IMR-90 (cell line): Measurements from ENCODE around the gene GPC5. TPM values are rescaled to one million over a fixed set of nuclear protein-coding genes. Genes with fewer than 3 reads are reported as not detected.

Experiments used
- ATAC-seq: fragments of 200-7000 bp; cut with Tn5 transposase; 2 replicates; pipeline ENCODE4 v1.9.1; 2020; ENCODE audit warnings: low read depth, mild to moderate bottlenecking, moderate library complexity
- BruUV-seq: library from RNA; stranded (reverse); fragments of 400-500 nt; replicated peaks from 2 replicates; lab custom pipeline; 2021; lab: Mats Ljungman, UMichigan
- CTCF ChIA-PET: fragments of 300-600 bp; formaldehyde crosslinking; extraction: SDS; loops from one replicate; lab custom pipeline; 2021; ENCODE audit warnings: antibody characterized with exemption; lab: Yijun Ruan, JAX
- POLR2A ChIA-PET: fragments of 300-600 bp; sonication (Branson Sonifier 250); formaldehyde crosslinking; loops from one replicate; lab custom pipeline; 2022; ENCODE audit warnings: antibody characterized with exemption; ENCODE audit not compliant: unreplicated experiment; lab: Charles Lee
- DNase-seq: peaks from one replicate; pipeline ENCODE4 v3.0.0; 2013
- H2AFZ ChIP-seq: replicated peaks from 2 replicates; pipeline ENCODE3; 2013; ENCODE audit warnings: low read length, mild to moderate bottlenecking; ENCODE audit not compliant: poor library complexity
- H2AK5ac ChIP-seq: 2 replicates; pipeline ENCODE4 v1.6.1; 2013; ENCODE audit warnings: low read depth, low read length, inconsistent platforms
- H2AK9ac ChIP-seq: replicated peaks from 2 replicates; pipeline ENCODE3; 2013; ENCODE audit warnings: mild to moderate bottlenecking, low read depth, low read length, moderate library complexity; ENCODE audit not compliant: poor library complexity
- H2BK120ac ChIP-seq: 2 replicates; pipeline ENCODE4 v1.6.1; 2013; ENCODE audit warnings: low read depth, low read length, inconsistent platforms
- H2BK15ac ChIP-seq: 3 replicates; pipeline ENCODE4 v1.6.1; 2013; ENCODE audit warnings: low read depth, low read length, inconsistent platforms
- H2BK20ac ChIP-seq: 2 replicates; pipeline ENCODE4 v1.6.1; 2013; ENCODE audit warnings: low read depth, mild to moderate bottlenecking, inconsistent platforms, low read length, moderate library complexity
- H2BK5ac ChIP-seq: 2 replicates; pipeline ENCODE4 v1.6.1; 2013; ENCODE audit warnings: mild to moderate bottlenecking, low read depth, low read length, inconsistent platforms; ENCODE audit not compliant: poor library complexity, severe bottlenecking
- H3K14ac ChIP-seq: replicated peaks from 2 replicates; pipeline ENCODE4 v1.6.1; 2013; ENCODE audit warnings: low read depth, low read length, inconsistent platforms
- H3K18ac ChIP-seq: 2 replicates; pipeline ENCODE4 v1.6.1; 2013; ENCODE audit warnings: low read depth, low read length, control low read depth
- H3K23ac ChIP-seq: 2 replicates; pipeline ENCODE4 v1.6.1; 2013; ENCODE audit warnings: low read depth, low read length, inconsistent platforms
- H3K27ac ChIP-seq: 2 replicates; pipeline ENCODE4 v1.5.1; 2013; ENCODE audit warnings: mild to moderate bottlenecking, control low read depth, low read length; ENCODE audit not compliant: insufficient read depth
- H3K27me3 ChIP-seq: 2 replicates; pipeline ENCODE4 v1.6.1; 2013; ENCODE audit warnings: low read length; ENCODE audit not compliant: control insufficient read depth, insufficient read depth
- H3K36me3 ChIP-seq: 2 replicates; pipeline ENCODE4 v1.6.1; 2013; ENCODE audit warnings: low read length, mixed read lengths; ENCODE audit not compliant: control insufficient read depth, insufficient read depth
- H3K4ac ChIP-seq: 2 replicates; pipeline ENCODE4 v1.6.1; 2013; ENCODE audit warnings: low read depth, low read length, inconsistent platforms
- H3K4me1 ChIP-seq: 2 replicates; pipeline ENCODE4 v1.6.1; 2013; ENCODE audit warnings: low read length, mixed read lengths; ENCODE audit not compliant: control insufficient read depth, insufficient read depth
- H3K4me2 ChIP-seq: 2 replicates; pipeline ENCODE4 v1.6.1; 2013; ENCODE audit warnings: low read depth, mild to moderate bottlenecking, control low read depth, low read length, moderate library complexity
- H3K4me3 ChIP-seq: 2 replicates; pipeline ENCODE4 v1.5.1; 2013; ENCODE audit warnings: low read depth, mild to moderate bottlenecking, control low read depth, low read length, moderate library complexity; ENCODE audit not compliant: insufficient read depth
- H3K56ac ChIP-seq: 2 replicates; pipeline ENCODE4 v1.6.1; 2013; ENCODE audit warnings: low read length, inconsistent platforms; ENCODE audit not compliant: insufficient read depth; ENCODE audit errors: extremely low read depth
- H3K79me1 ChIP-seq, 2 experiments: 2 replicates each; pipeline ENCODE4 v1.6.1; 2013; ENCODE audit warnings: low read length in 2 of 2, inconsistent platforms in 1 of 2, low read depth in 1 of 2
- H3K9ac ChIP-seq: 2 replicates; pipeline ENCODE4 v1.6.1; 2013; ENCODE audit warnings: low read depth, low read length, control low read depth
- H3K9me1 ChIP-seq: 2 replicates; pipeline ENCODE4 v1.6.1; 2013; ENCODE audit warnings: low read length, inconsistent platforms; ENCODE audit not compliant: insufficient read depth
- H3K9me3 ChIP-seq: 2 replicates; pipeline ENCODE4 v1.6.1; 2013; ENCODE audit warnings: low read length; ENCODE audit not compliant: control insufficient read depth, insufficient read depth
- H4K20me1 ChIP-seq: 2 replicates; pipeline ENCODE4 v1.6.1; 2013; ENCODE audit warnings: low read length, inconsistent platforms; ENCODE audit not compliant: insufficient read depth
- H4K5ac ChIP-seq: 2 replicates; pipeline ENCODE4 v1.6.1; 2013; ENCODE audit warnings: mild to moderate bottlenecking, low read depth, low read length, control low read depth
- H4K8ac ChIP-seq, 2 experiments: 2 replicates each; pipeline ENCODE4 v1.6.1; 2013; ENCODE audit warnings: low read depth in 2 of 2, low read length in 2 of 2, control low read depth in 1 of 2, inconsistent platforms in 1 of 2
- H4K91ac ChIP-seq: 2 replicates; pipeline ENCODE4 v1.6.1; 2013; ENCODE audit warnings: low read depth, low read length, inconsistent platforms; ENCODE audit not compliant: insufficient read depth
- BHLHE40 ChIP-seq: fragments of 150-350 bp; IDR thresholded peaks from 2 replicates; pipeline ENCODE4 v1.6.1; 2016; ENCODE audit warnings: mild to moderate bottlenecking, low read depth, low read length
- CEBPB ChIP-seq: IDR thresholded peaks from 2 replicates; pipeline ENCODE4 v1.6.1; 2012; ENCODE audit warnings: low read depth, low read length, improper control_type of control experiment
- CHD1 ChIP-seq: IDR thresholded peaks from 2 replicates; pipeline ENCODE4 v1.6.1; 2012; ENCODE audit warnings: low read depth, low read length, improper control_type of control experiment
- FOS ChIP-seq: fragments of 150-350 bp; IDR thresholded peaks from 2 replicates; pipeline ENCODE4 v1.6.1; 2016; ENCODE audit warnings: low read depth, low read length
- MAFK ChIP-seq: IDR thresholded peaks from 2 replicates; pipeline ENCODE4 v1.6.1; 2012; ENCODE audit warnings: low read depth, low read length, improper control_type of control experiment
- MAZ ChIP-seq: IDR thresholded peaks from 2 replicates; pipeline ENCODE4 v1.6.1; 2012; ENCODE audit warnings: low read depth, mild to moderate bottlenecking, low read length, improper control_type of control experiment, moderate library complexity, borderline replicate concordance
- MXI1 ChIP-seq: IDR thresholded peaks from 2 replicates; pipeline ENCODE4 v1.6.1; 2012; ENCODE audit warnings: low read depth, mild to moderate bottlenecking, low read length, moderate library complexity, borderline replicate concordance
- NFE2L2 ChIP-seq: fragments of 150-350 bp; IDR thresholded peaks from 2 replicates; pipeline ENCODE4 v1.6.1; 2016; ENCODE audit warnings: low read depth, mild to moderate bottlenecking, low read length
- POLR2A ChIP-seq: IDR thresholded peaks from 2 replicates; pipeline ENCODE4 v1.6.1; 2012; ENCODE audit warnings: mild to moderate bottlenecking, low read depth, low read length
- RAD21 ChIP-seq: IDR thresholded peaks from 2 replicates; pipeline ENCODE4 v1.6.1; 2012; ENCODE audit warnings: low read length, improper control_type of control experiment
- RCOR1 ChIP-seq: IDR thresholded peaks from 2 replicates; pipeline ENCODE4 v1.6.1; 2012; ENCODE audit warnings: mild to moderate bottlenecking, low read length, improper control_type of control experiment; ENCODE audit not compliant: insufficient replicate concordance
- RFX5 ChIP-seq: IDR thresholded peaks from 2 replicates; pipeline ENCODE4 v1.8.0; 2012; ENCODE audit warnings: low read depth, mild to moderate bottlenecking, low read length, moderate library complexity
- SMC3 ChIP-seq: fragments of 150-350 bp; IDR thresholded peaks from 2 replicates; pipeline ENCODE4 v1.6.1; 2016; ENCODE audit warnings: low read depth, mild to moderate bottlenecking, antibody characterized with exemption, low read length, moderate library complexity
- WGBS, 2 experiments: methylation state at CpG; one replicate each; pipeline versions ENCODE4 v1.1.5 to v1.1.7; 2013; ENCODE audit warnings: missing lambda C conversion rate in 2 of 2; ENCODE audit not compliant: insufficient read length in 1 of 2; ENCODE audit errors: extremely low coverage in 2 of 2; 5-methylcytosine and 5-hydroxymethylcytosine counted together
- dilution Hi-C: fragments of 300-500 bp; cut with HindIII; formaldehyde crosslinking; loops from one replicate; pipeline ENCODE4 v1.14.3; 2018; ENCODE audit warnings: low sequenced_read_pairs; ENCODE audit not compliant: unreplicated experiment
- in situ Hi-C: fragments of 300-500 bp; cut with MboI; formaldehyde crosslinking; loops from 3 replicates; pipeline ENCODE4 v1.14.3; 2019; ENCODE audit warnings: low sequenced_read_pairs, inconsistent platforms, mixed read lengths
- intact Hi-C: fragments of 100-400 bp; cut with micrococcal nuclease; formaldehyde crosslinking; loops from 2 replicates; pipeline ENCODE4 v1.10.0; 2022
- polyA plus RNA-seq, 3 experiments: library from polyadenylated mRNA; depleted of rRNA; stranded (reverse); fragments of >200 nt; gene quantifications; 2 replicates each; pipeline ENCODE4 v1.2.3, GENCODE V29; 2012; ENCODE audit warnings: low replicate concordance in 1 of 3
- total RNA-seq: library from RNA; depleted of rRNA; stranded (reverse); fragments of >200 nt; gene quantifications from 2 replicates; pipeline ENCODE4 v1.2.3, GENCODE V29; 2012
- TF ChIP-seq, protein P1 (sequence below): fragments of 150-350 bp; IDR thresholded peaks from 2 replicates; pipeline ENCODE4 v1.6.1; 2017; ENCODE audit warnings: mild to moderate bottlenecking, antibody characterized with exemption, low read length, low read depth
- TF ChIP-seq, protein P2 (sequence below): conservative IDR thresholded peaks from 2 replicates; pipeline ENCODE4 v1.5.1; 2012; ENCODE audit warnings: mild to moderate bottlenecking, low read depth, low read length, improper control_type of control experiment
- TF ChIP-seq, protein P3 (sequence below): fragments of 150-350 bp; IDR thresholded peaks from 2 replicates; pipeline ENCODE4 v1.6.1; 2016; ENCODE audit warnings: low read depth, mild to moderate bottlenecking, low read length, moderate library complexity, borderline replicate concordance

Gene GPC5
- total and polyA plus RNA-seq, 2 of the 4 experiments (the other 2 are of a cell fraction), result 0.94 to 1.8 TPM

DNA sequence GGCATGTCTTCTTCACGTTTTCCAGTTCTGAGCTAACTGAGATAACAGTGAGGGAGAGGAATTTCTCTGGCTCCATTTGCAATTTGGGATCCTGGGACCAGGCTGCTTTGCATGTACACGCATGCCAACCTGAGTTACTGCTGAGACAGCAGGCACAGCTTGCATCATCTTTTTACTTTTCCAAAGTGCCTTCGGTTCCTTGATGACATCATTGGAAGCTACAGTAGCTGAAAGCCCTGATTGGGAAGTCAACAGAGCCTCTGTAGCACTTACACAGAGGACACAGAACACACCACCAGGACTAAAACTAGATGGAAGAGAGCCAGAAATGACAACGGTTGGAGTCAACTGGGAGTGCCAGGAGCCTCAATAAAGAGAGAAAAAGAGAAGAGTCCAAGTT lies 1429.1 kb downstream of the GPC5 start:
- H2AK5ac ChIP-seq, result no peak overlapping the region
- no peak overlapping the region for H2BK15ac ChIP-seq
- 100% methylated on average over 2 of the region's 4 CpGs; no CpG with 5 or more reads in 1 of the 2 experiments for WGBS, 2 experiments
- no peak overlapping the region for H3K23ac ChIP-seq
- H3K4me1 ChIP-seq, result no peaks in the 10 kb centered on the region
- no peak overlapping the region for H3K4me3 ChIP-seq
- no peak overlapping the region for H4K8ac ChIP-seq
- BruUV-seq, result no TSS peak
- no peak for DNase-seq
- ChIA-PET POLR2A (no interaction called here), CTCF (no interaction called here)
- dilution Hi-C loops, result no loop called here
- in situ Hi-C loops, result no loop called here
- H2AK9ac ChIP-seq, result no peak overlapping the region
- no peak overlapping the region for H2BK120ac ChIP-seq
- H2BK5ac ChIP-seq, result no peak overlapping the region
- no peaks in the 10 kb centered on the region for H3K36me3 ChIP-seq
- no peaks in the 10 kb centered on the region for H4K20me1 ChIP-seq
- no peak overlapping the region for H3K18ac ChIP-seq
- H4K91ac ChIP-seq, result no peak overlapping the region
- H3K9me3 ChIP-seq, result no peaks in the 10 kb centered on the region
- H3K4me2 ChIP-seq, result no peak overlapping the region
- H3K27ac ChIP-seq, result no peak overlapping the region
- no peak overlapping the region for H2AFZ ChIP-seq
- peaks cover 7% of the 10 kb centered on the region for H3K27me3 ChIP-seq
- no peaks in the 10 kb centered on the region for H3K79me1 ChIP-seq
- H3K14ac ChIP-seq, result no peak overlapping the region
- H3K56ac ChIP-seq, result no peak overlapping the region
- H2BK20ac ChIP-seq, result no peak overlapping the region
- no peak overlapping the region for H3K4ac ChIP-seq
- no peak for ATAC-seq
- H3K9ac ChIP-seq, result no peak overlapping the region
- TF ChIP-seq, protein P1, sequence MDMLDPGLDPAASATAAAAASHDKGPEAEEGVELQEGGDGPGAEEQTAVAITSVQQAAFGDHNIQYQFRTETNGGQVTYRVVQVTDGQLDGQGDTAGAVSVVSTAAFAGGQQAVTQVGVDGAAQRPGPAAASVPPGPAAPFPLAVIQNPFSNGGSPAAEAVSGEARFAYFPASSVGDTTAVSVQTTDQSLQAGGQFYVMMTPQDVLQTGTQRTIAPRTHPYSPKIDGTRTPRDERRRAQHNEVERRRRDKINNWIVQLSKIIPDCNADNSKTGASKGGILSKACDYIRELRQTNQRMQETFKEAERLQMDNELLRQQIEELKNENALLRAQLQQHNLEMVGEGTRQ, result no peak
- TF ChIP-seq MAZ, result no peak
- TF ChIP-seq RAD21, result no peak
- no peak for TF ChIP-seq MXI1
- TF ChIP-seq RFX5, result no peak
- TF ChIP-seq SMC3, result no peak
- TF ChIP-seq, protein P2, sequence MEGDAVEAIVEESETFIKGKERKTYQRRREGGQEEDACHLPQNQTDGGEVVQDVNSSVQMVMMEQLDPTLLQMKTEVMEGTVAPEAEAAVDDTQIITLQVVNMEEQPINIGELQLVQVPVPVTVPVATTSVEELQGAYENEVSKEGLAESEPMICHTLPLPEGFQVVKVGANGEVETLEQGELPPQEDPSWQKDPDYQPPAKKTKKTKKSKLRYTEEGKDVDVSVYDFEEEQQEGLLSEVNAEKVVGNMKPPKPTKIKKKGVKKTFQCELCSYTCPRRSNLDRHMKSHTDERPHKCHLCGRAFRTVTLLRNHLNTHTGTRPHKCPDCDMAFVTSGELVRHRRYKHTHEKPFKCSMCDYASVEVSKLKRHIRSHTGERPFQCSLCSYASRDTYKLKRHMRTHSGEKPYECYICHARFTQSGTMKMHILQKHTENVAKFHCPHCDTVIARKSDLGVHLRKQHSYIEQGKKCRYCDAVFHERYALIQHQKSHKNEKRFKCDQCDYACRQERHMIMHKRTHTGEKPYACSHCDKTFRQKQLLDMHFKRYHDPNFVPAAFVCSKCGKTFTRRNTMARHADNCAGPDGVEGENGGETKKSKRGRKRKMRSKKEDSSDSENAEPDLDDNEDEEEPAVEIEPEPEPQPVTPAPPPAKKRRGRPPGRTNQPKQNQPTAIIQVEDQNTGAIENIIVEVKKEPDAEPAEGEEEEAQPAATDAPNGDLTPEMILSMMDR, result no peak
- no peak for TF ChIP-seq RCOR1
- TF ChIP-seq FOS, result no peak
- TF ChIP-seq BHLHE40, result no peak
- no peak for TF ChIP-seq NFE2L2
- TF ChIP-seq, protein P3, sequence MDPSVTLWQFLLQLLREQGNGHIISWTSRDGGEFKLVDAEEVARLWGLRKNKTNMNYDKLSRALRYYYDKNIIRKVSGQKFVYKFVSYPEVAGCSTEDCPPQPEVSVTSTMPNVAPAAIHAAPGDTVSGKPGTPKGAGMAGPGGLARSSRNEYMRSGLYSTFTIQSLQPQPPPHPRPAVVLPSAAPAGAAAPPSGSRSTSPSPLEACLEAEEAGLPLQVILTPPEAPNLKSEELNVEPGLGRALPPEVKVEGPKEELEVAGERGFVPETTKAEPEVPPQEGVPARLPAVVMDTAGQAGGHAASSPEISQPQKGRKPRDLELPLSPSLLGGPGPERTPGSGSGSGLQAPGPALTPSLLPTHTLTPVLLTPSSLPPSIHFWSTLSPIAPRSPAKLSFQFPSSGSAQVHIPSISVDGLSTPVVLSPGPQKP, result no peak
- no peak for TF ChIP-seq MAFK
- TF ChIP-seq CEBPB, result no peak
- no peak for TF ChIP-seq POLR2A
- TF ChIP-seq CHD1, result no peak
- intact Hi-C loops, result no loop called here
- H3K9me1 ChIP-seq, result no peaks in the 10 kb centered on the region
- no peak overlapping the region for H4K5ac ChIP-seq
